Left renal pelvis (tissue), 4 donors: ENCODE measurements around the gene TBX21. TPM values are rescaled to one million over a fixed set of nuclear protein-coding genes. Genes with fewer than 3 reads are reported as not detected.
A peak's percentile ranks its signal among the peaks of the same experiment; 100 is the strongest.

ENCODE experiments used
- DNase-seq, 4 donors: peaks; one replicate each; pipeline ENCODE4 v3.0.0-alpha.2; 2013; ENCODE audit warnings: low read depth in 4 of 4, low spot score in 3 of 4
- polyA plus RNA-seq, 4 donors: library from polyadenylated mRNA; unstranded; fragments of 120-200 nt; gene quantifications; one replicate each; pipeline ENCODE4 v1.2.1, GENCODE V29; 2013; ENCODE audit not compliant: insufficient read length in 4 of 4

The TBX21 gene
- under 1 TPM; 0.07 to 0.26 (median 0.15) TPM for polyA plus RNA-seq

- DNase-seq, result peak in 1 of 4 donors; percentile 35
Observed at GRCh38 chr17:47733047-47733673, at the start of gene TBX21. TSS of gene TBX21 (plus strand) at chr17:47733236. CDS start at chr17:47733455, 219 bp downstream.

- DNase-seq, result no peak
Observed at GRCh38 chr17:47684025-47684424, 49.0 kb upstream of the TBX21 start.

GRCh38 chr17:47684535-47685193 is 48.4 kb upstream of the TBX21 start:
- DNase-seq, result no peak

- no peak for DNase-seq
Observed at GRCh38 chr17:47685556-47686275, 47.3 kb upstream of the TBX21 start.

- no peak for DNase-seq
Observed at GRCh38 chr17:47686276-47686635, 46.8 kb upstream of the TBX21 start.

GRCh38 chr17:47686664-47687327 is 46.2 kb upstream of the TBX21 start:
- no peak for DNase-seq

GRCh38 chr17:47687328-47687690 is 45.7 kb upstream of the TBX21 start:
- no peak for DNase-seq

- DNase-seq, result no peak
Observed at GRCh38 chr17:47687748-47688147, 45.3 kb upstream of the TBX21 start.

GRCh38 chr17:47690121-47690520 is 42.9 kb upstream of the TBX21 start:
- no peak for DNase-seq

GRCh38 chr17:47692137-47692894 is 40.7 kb upstream of the TBX21 start:
- no peak for DNase-seq

GRCh38 chr17:47692895-47693730 is 39.9 kb upstream of the TBX21 start:
- DNase-seq, result no peak

- peak; percentile 23 to 74 (median 70) for DNase-seq
Observed at GRCh38 chr17:47693731-47694580, 39.1 kb upstream of the TBX21 start, which contains the start of gene TBKBP1. TSS of gene TBKBP1 (plus strand) at chr17:47694161. CDS start at chr17:47696113, 1,952 bp downstream.

GRCh38 chr17:47694581-47695428 is 38.2 kb upstream of the TBX21 start:
- peak in 2 of 4 donors; percentile 18 to 43 for DNase-seq

- DNase-seq, result peak in 1 of 4 donors; percentile 8
Observed at GRCh38 chr17:47695429-47696376, 37.3 kb upstream of the TBX21 start.

GRCh38 chr17:47696717-47697642 is 36.1 kb upstream of the TBX21 start:
- DNase-seq, result no peak
